SKM-1 treated with dmso at 0.1 percent for 144 hours (cell line): ENCODE results near the gene UVRAG.

Source experiments
- DNase-seq: peaks from one replicate; lab custom pipeline; 2025; ENCODE audit not compliant: unreplicated experiment; lab: John Stamatoyannopoulos, UW

The UVRAG gene

DNA sequence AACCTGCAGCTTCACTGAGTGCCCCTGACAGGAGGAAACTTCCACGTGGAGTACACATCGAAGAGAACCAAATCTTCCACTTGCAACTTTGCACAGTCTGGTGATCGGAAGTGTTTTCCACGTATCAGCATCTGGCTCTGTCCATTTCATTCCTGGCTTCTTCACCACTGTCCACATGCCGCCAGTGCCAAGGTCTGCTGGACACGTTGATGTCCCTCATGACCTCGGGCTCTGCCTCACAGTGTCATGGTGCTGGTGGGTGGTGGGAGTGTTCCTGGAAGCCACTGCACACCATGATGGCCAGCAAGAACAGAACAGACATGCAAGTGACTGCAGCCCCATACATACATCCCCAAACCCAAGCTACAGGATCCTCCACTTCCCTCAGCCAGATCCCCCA, 342.9 kb downstream of the UVRAG start:
- DNase-seq = no peak

DNA sequence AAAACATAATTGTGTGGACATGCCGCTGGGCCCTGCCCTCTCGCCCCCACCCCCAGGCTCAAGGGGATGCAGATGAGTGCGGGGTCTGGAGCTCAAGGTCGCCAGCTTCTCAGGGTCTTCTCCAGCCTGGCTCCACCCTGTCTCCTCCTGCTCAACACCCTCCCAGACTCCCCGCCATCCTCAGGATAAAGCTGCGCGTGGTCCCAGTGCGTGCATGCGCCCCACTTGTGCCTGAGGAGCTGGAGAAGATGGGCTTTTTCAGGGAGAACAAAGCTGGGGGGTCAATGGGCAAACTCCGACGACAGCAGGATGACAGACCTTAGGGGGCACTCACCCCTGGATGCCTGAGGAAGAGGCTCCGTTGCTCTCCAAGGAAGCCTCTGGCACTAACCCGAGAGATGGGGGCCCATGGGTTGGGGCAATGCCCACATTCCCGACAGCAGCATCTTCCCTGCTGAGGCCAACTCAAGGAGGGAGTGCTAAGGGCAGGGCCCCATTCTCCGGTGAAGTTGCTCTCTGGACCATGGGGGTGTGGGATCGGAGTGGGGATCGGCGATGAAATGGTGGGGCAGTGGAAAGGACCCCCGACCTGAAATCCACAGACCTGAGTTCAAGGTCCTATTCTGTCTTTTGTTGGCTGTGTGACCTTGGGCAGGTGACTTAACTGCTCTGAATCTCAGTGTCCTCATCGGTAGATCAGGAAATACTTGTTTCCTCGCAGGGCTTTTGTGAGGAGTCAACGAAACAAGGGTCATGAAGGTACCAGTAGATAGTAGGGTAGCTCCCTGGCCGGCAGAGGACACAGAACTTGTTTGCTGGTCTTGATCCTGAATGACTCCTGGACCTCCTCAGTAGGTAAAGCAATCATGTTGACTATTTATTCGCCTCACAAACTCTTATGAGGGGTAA, 343.6 kb downstream of the UVRAG start:
- DNase-seq = no peak

DNA sequence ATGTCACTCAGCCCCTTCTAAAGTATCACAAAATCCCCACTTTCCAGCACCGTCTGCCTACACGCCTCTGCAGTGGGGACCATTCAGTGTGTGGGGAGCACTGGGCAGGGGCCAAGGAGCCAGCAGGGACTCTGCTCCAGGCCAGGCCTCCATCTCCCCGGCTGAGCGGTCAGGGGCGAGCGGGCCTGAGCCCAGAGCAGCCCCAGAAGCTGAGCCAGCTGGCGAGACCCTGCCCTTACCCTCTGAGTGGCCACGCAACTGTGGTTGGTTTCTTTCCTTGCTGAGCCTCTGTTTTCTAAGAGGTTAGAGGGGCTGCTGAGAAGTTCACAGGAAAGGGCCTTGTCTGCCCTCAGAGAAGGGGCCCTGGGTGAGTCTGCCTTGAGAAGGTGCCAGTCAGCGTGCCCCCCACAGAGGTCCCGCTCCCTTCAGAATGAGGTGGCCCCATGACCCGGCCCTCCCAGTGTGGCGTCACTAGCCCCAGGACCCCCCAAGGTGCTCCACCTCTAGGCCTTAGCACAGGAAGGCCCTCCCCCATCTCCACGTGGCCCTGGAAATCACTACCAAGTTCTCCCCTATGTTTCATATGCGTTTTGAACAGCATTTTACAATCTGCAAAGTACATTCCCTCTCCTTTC, 344.4 kb downstream of the UVRAG start:
- no peak for DNase-seq

DNA sequence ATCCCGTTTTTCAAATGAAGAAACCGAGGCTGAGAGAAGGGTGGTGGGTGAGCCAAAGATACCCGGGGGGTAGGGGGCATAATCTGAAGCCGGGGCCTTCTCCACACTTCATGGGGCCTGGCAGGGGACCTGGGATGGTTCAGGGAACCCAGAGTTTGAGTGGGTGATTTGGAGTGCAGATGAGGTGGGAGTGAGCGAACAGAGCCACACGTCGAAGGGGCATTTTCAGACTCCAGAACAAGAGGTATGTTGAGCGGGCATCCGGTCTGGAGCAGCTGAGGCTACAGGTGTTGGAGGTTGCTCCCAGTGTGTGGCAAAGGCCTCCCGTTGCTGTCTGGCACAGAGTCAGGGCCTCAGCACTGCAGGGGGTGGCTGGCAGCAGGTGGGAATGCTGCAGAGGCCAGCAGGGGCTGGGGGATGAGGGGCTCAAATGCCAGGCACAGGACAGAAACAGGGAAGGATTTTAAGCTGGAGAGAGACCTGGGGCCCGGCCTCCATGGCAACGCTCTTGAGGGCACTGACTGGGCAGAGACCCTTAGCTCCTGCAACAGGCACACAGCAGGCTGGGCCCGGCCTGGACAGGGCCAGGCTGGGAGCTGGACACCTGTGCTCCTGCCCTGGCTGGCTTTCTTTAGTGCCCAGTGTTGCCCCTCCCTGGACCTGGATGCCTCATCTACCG, 345.1 kb downstream of the UVRAG start:
- DNase-seq = no peak

DNA sequence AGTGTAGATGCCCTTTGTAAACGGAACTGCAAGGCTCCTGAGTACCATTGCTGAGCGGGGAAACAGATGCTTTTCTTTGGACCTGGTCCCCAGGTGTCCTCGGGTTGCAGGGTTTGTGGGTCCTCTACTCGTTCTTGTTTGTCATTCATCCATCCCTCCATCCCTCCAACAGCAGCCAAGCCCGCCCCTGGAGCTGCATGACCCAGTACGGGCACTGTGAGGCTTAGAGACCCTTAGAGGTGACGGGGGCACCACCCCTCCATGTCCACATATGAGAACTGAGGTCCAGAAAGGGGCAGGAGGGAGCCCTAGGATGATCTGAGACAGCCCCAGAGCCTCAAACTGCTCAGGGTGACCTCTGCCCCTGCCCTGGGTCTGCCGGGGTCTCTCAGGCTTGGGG, 345.8 kb downstream of the UVRAG start:
- no peak for DNase-seq

DNA sequence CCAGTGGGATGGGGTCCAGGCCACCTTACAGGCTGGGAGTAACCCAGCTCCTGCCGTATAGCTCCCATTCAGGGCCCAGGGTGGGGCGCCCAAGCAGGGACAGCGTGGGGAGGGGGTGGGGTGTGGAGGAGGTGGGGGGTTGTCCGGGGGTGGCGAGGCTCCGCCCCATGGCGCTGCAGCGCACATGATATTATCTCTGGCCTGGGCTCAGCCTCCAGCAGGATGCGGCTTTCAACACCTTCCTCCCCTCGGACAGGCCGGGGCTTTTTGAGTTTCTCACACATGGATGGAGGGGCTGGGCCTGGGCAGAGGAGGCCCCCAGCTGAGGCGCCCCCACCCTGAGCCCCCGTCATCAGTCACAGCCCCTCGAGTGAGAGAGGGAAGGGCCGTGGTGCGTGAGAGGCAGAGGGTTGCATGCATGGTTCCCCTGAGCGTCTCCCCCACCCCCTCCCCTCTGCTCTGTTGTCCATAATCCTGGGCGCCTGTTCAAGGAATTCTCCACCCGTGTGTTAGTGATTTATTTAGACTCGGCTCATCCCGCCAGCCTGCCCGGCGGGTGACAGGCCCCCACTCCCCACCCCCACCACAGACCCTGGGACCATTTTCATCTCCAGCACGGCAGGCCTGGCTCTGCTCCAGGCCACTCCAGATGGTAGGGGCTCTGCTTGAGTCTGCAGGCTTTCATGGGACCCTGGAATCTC, 346.4 kb downstream of the UVRAG start:
- DNase-seq = no peak

DNA sequence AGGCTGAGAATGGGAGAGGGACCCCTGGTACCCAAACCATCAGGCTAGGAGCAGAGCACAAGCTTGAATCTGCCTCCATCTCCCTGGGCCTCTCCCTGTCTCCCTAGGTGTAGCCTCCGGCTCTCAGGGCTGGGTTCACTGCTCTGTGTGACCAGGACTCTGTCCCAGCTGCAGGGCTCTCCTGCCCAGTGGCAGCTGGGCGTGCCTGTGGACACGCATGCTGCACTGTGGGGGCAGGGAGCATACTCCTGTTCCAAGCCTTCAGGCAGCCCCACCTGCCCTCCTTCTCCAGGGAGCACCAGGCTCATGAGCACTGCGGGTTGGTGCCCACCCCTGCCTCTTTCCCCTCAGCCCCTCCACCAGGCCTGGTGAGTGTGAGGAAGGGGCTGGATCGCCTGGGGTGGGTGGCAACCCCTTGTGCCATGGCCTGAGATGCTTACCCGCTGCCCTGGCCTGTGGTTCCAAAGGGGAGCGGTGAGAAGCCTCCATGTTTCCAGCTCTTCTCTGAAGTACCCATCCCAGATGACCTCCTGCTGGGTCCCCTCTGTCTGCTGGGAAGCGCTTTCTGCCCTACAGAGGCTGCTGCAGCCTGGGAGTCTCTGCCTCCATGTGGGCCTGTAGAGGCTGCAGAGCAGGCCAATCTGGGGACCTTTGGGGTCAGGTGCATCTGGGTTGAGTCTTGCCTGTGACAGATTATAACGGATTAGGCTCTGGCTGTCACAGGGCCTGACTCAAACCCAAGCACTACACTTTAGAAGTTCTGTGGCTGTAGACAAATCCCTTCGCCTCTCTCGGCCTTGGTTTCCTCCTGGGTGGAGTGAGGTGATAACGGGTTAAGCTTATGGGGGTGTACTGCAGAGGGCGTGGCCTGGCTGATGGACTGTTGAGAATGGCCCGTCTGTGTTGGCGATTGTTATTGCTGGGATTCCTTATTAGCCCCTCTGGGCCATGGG, 347.6 kb downstream of the UVRAG start:
- no peak for DNase-seq

DNA sequence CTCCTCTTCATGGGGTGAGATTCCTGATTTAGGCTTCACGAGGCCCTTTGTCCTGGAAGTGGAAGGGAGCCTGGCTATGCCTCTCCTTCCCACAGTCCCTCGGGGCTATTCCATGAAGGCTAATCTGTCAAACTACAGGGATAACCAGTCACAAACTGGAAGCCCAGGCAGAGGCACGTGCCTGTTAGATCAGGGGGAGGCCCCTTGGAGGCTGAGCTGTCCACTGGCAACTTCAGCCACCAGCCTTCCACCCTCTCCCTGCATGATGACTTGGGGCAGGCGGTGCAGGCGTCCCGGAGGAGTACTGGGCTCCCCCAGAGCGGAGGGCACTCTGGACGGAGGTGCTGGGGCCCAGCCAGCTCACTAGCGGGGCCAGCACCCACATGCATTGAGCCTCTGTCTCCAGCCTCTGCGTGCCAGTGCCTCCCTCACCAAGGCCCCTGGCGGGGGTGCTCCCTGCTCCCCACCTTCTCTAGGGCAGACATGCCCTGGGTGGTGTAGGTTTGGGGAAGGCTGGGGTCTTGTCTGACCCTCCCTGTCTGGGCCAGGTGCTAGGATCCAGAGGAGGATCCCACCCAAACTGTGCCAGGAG, 348.4 kb downstream of the UVRAG start:
- DNase-seq = no peak

DNA sequence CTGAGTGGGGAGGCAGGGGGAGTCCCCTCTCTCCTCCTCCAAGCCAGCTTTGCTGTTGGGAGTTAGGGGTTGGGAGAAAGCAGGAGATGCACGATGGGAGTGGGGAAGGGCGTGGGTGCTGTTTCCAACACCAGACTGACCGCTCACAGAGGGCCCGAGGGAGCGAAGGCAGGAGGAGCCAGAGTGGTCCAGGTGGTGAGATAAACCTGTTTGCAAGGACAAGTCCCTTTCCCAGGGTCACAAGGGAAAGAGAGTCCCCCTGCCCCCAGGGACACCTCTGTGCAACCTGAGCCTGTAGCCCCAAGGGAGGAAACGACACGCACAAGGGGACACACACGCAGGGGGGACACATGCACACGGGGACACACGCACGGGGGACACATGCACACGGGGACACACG, 349.1 kb downstream of the UVRAG start:
- DNase-seq = no peak

DNA sequence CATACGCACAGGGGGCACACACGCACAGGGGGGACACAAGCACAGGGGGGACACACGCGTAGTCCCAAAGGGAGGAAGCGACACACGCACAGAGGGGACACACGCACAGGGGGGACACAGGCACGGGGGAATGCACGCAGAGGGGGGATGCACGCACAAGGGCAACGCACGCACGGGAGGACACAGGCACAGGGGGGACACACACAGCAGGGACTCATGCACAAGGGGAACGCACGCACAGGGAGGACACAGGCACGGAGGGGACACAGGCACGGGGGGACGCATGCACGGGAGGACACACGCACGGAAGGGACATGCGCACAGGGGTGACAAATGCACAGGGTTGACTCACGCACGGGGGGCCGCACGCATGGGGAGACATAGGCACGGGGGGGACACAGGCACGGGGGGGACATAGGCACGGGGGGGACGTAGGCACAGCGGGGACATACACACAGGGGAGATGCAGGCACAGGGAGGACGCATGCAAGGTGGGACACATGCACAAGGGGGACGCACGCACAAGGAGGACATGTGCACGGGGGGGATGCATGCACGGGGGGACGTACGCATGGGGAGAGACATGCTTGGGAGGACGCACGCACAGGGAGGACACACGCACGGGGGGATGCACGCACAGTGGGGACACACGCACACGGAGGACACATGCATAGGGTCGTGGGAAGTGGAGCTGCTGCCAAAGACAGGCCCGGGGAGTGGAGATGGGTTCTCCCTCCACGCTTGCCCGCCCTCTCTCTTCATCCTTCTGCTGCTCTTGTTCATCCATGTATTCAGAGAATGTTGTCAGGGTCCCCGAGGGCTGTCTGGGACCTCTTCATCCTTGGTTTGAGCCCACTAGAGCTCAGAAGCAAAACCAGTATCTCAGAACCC, 350.1 kb downstream of the UVRAG start:
- DNase-seq = no peak

DNA sequence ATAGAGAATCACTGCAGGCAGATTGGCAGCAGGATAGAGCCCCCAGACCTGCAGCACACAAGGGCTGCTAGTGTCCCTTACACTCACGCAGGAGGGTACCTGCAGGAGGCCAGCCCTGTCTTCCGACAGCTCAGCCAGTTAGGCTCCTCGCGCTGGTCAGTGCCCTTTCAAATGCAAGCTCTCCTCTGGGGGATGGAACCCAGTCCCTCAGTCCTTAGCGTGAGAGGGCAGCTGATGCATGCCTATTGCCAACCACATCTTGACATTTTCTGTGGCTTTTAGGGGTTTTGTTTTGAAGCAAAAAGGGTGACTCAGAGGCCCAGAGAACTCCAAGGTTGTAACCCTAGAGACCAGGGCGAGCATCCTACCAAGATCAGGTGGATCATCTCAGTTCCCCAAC, 351.3 kb downstream of the UVRAG start:
- DNase-seq = no peak

DNA sequence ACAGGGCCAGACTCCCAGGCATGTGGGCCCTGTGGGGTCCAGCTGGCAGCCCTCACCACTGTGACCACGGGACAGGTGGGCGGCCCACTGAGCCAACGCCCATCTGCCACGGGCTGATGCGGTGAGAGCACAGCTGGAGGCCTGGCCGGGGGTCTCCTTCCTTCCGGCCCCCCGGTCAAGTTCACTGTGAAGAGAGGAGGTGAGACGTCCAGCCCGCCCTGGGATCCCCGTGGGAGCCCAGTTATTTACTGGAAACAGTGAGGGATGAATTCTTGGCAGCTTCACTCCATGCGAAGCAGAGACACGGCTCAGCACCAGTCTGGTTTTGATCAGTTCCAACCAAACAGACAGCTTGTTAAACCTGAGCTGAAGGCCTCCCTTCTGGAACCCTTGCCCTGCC, 352.6 kb downstream of the UVRAG start:
- DNase-seq = no peak

DNA sequence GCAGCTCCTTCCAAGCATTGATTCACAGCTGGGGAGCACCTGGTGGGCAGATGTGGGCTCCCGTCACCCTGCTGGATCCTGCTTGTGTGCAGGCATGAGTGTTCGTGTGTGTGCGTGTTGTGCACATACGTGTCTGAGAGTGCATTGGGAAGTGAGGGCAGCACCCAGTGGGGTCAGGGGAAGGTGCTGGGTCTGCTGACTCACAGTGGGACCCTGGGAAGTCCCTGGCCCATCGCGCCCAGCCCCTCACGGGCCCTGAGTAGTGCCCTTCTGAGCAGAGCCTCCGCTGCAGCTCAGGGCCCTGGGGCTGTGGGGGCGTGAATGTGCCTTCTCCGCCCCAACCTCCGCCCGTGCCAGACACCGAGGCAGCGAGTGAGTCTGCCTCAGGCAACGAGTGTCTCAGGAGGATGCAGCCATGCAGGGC, 354.5 kb downstream of the UVRAG start:
- DNase-seq = no peak

DNA sequence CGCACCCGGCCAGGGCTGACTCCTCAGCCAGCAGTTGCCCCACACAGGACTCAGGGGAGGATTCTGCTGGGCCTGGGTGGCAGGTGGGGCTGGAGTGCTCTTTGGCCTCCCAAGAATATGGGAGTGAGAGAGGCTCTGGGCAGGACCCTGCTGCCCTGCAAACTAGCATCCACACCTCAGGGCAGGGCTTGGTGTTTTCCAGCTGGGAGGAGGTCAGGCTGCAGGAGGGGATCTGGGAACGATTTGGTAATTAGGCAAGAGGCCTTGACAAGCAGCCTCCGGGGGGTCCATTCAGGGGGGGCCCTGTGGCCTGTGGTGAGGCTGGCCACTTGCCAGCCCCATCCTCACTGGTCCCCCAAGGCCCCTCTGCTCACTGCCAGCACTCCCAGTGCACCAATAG, 355.5 kb downstream of the UVRAG start:
- DNase-seq = no peak

DNA sequence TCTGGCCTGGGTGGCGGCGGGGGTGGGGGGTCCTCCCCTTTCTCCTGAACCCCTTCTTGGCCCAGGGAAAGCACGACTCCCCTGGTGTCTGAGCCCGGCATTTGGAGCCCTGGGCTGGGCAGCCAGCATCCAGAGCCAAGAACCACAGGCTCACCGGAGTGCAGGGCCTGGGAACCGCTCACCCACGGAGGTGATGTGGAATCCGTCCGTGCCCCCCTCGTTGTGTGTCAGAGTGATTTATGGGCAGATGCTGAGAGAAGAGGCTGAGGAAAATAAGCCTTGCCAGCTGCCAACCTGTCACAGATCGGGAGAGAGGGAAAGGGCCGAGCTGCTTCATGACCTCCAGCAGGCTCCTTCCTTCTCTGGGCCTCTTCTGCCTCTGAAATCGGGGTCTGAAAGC, 357.6 kb downstream of the UVRAG start:
- DNase-seq = no peak

DNA sequence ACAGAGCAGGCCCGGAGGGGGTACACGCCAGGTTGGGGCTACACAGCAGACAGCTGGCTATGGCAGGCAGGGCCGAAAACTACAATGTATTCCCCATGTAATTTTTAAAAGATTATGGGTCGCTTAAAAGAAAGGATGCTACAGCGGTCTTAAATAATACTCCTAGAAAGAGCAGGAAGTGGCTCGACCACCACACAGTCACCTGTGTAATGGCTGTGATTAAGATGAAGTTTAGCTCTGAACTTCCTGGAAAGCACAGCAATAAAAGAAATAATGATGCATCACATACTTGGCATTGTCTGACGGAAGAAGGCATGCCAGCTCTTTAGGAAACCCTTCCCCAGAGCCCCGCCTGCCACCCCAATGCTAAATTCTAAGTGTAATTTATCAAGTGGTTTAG, 358.7 kb downstream of the UVRAG start:
- no peak for DNase-seq

DNA sequence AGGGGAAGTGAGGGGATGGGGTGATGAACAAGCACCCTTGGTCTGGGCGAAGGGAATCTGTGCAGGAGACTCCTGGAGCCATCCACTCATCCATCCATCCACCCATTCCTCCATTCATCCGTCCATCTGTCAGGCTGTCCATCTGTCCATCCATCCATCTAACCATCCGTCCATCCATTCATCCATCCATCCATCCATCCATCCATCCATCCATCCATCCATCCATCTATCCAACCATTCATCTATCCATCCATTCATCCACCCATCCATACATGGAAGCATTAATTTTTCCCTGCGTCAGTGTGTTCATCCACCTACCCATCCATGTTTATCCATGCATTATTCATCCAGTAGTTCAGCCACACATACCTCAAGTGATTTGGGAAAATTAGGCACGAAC, 359.3 kb downstream of the UVRAG start:
- DNase-seq = no peak

DNA sequence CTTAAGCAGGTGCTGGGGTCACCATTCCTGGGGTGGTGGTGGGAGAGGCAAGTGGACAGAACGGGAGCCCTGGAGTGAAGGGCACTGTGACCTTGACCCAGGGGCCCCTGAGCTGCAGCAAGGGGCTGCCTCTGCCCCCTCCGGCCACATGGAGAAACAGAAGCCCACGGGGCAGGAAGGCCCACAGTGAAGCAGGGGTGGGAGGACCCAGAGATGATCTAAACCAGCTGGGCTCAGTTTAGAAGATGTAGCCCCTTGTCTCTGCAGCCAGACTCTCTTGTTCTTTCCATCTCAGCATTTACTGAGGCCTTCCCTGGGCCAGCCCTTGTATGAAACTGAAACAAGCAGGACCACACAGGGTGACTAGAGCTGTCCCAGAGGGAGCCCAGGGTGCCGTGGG, 360.8 kb downstream of the UVRAG start:
- DNase-seq = no peak

DNA sequence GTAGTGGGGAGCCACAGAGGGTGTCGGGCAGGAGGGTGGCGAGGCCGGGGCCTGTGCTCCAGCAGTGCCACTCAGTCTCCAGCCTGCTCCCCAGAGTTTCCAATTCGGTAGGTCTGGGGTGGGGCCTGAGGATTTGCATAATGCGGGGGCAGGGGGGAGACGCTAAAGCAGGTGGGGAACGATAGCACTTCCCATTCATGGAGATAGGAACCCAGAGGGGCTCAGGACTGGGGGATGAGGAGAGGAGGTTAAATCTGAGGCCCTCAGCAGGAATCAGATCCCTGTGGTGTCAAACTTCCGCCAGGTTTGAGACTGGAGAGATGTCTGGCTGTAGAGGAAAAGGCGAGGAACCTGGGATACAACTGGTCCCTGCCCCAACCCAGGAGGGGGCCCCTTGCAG, 361.5 kb downstream of the UVRAG start:
- DNase-seq = no peak
